ENCODE results near the gene TPSG1.

TPSG1 gene

DNA sequence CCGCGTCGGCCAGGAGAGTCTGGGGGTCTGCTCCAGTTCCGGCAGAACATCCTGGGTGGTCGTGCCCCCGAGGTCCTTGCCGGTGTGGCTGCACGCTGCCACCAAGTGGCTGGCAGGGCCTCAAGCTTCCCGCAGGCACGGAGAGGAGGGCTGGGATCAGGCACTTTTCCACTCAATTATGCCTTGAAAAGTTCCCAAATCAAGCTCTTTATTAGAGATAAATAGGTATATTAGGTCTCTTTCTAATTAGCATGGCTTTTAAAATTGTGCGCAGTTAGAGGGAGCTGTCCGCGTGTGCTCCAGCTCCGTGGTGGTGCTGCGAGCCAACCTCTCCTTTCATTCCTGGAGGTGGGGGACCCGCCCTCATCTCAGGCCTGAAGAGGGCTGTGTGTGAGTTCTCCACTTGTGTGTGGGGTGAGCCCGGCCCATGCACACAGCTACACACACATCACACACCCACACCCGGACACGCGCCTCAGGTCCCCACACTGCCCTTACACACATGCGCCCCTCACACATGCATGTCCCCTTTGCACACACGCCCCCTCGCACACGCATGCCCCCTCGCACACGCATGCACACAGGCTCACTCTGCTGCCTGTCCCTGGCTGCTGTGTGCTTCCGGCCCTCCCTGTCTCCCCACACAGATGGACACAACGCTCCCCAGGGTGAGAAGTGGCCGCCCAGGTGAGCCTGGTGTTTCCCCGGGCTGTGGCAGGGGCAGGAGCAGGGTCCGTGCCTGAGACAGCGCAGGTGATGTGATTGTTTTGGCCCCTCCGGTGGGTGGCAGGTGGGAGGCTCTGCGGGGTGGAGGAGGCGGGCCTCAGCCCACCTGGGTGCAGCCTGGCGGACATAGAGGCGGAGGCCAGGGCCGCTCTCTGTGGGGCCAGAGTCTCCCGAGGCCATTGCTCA is 43.4 kb downstream of the TPSG1 start:
- DNase-seq (ENCODE audit: extremely low read depth, low read depth): no peak
- no peak overlapping the region for H3K4me3 ChIP-seq (replicated peaks; ENCODE audit: low read depth, low read length)
- TF ChIP-seq, protein P1, sequence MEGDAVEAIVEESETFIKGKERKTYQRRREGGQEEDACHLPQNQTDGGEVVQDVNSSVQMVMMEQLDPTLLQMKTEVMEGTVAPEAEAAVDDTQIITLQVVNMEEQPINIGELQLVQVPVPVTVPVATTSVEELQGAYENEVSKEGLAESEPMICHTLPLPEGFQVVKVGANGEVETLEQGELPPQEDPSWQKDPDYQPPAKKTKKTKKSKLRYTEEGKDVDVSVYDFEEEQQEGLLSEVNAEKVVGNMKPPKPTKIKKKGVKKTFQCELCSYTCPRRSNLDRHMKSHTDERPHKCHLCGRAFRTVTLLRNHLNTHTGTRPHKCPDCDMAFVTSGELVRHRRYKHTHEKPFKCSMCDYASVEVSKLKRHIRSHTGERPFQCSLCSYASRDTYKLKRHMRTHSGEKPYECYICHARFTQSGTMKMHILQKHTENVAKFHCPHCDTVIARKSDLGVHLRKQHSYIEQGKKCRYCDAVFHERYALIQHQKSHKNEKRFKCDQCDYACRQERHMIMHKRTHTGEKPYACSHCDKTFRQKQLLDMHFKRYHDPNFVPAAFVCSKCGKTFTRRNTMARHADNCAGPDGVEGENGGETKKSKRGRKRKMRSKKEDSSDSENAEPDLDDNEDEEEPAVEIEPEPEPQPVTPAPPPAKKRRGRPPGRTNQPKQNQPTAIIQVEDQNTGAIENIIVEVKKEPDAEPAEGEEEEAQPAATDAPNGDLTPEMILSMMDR (IDR thresholded peaks at IDR 0.05; ENCODE audit: low read depth, low read length, missing control alignments): no peak

DNA sequence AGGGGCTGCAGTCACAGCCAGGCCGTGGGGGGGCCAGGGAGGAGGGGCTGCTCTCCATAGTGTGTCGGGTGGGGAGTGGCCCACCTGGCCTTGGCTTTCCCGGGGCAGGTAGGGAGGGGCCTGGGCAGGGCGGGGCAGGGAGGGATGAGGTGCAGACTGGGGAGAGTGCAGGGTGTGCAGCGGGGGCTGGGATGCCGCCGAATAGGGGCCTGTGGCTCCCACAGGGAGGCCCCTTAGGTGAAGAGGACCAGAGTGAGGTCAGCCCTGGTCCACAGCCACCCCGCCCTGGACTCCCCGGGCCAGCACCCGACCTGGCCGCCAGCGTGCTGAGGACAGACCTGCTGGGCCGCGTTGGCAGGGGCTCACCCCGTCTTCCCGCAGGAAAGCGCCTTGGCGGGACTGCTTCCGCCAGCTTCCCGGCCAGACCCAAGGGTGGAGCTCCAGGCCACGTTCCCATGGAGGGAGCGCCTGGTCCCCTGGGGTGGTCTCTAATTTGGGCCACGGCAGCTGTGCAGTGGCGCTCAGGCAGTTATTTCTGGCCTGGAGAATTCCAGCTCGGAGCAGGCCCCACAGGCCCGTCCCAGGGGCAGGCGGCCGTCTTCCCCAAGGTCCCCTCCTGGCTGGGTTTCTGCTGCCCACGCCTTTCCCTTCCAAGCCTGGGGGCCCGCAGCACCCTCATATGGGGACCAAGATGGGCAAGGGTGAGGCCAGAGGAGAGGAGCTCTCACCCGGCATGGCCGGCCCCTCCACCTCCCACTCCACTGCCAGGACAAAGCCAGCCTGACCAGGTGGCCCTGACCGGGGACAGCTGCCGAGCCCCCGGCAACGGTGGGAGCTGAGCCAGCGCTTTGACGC is 44.3 kb downstream of the TPSG1 start:
- TF ChIP-seq, protein P1 (IDR thresholded peaks at IDR 0.05; ENCODE audit: low read depth, low read length, missing control alignments): no peak
- no peak for DNase-seq (ENCODE audit: extremely low read depth, low read depth)
- no peak overlapping the region for H3K4me3 ChIP-seq (replicated peaks; ENCODE audit: low read depth, low read length)

DNA sequence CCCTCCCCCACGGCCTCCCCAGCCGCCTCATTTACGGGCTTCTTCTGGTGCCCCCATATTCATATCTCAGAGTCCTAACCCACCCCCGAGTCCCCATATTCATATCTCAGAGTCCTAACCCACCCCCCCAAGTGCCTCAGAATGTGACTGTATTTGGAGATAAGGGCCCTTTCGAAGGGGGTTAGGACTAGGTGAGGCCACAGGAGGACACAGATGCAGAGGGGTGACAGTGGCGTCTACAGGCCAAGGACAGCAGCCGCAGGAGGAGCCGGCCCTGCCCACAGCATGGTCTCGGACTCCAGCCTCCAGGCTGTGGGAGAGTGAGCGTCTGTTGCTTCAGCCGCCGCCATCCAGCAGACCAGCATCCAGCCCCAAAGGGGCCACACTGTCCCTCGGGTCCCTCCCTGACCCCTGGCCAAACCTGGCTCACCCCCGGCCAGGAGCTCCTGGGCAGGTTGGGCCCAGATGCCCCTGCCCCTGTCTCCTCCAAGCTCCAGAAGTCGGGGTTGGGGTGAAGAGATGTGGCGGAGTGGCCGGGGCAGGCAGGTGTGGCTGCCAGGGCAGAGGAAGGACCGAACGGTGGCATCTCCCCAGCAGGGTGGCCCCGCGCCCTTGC is 46.7 kb downstream of the TPSG1 start:
- DNase-seq (ENCODE audit: extremely low read depth, low read depth): no peak
- H3K4me3 ChIP-seq (replicated peaks; ENCODE audit: low read depth, low read length): no peak overlapping the region
- TF ChIP-seq, protein P1 (IDR thresholded peaks at IDR 0.05; ENCODE audit: low read depth, low read length, missing control alignments): no peak

DNA sequence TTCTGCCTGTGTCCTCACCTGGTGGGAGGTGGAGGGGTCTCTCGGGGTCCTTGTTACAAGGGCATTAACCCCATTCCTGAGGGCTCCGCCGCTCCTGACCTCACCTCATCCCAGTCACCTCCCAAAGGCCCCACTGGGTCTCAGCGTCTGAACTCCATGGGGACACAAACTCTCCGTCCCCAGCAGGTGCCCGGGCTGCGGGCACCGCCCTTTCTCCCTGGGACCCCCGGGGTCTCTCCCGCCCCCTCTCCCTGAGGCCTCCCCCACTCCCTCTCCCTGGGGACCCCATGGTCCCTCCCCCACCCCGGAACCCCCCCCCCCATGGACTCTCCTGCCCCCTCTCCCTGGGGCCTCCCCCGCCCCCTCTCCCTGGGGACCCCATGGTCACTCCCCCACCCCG is 47.3 kb downstream of the TPSG1 start:
- no peak for DNase-seq (ENCODE audit: extremely low read depth, low read depth)
- TF ChIP-seq, protein P1 (IDR thresholded peaks at IDR 0.05; ENCODE audit: low read depth, low read length, missing control alignments): no peak
- no peak overlapping the region for H3K4me3 ChIP-seq (replicated peaks; ENCODE audit: low read depth, low read length)

DNA sequence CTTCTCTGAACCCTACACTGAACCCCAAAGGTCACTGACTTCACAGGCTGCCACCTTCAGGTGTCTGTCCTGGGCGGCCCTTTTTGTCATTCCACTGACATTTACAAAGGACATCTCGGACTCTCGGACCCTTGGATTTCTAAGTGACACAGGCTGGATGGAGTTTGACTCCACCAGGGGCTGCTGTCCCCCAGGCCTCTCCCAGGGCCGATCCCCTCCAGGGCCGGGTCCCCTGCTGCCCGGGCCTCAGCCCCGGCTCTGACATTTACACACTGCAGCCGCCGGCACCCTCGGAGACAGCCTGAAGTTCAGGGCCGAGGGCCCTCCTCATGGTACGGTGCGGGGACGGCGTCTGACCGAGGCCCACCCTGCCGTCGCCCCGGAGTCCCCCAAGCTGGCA is 48.0 kb downstream of the TPSG1 start:
- TF ChIP-seq, protein P1 (IDR thresholded peaks at IDR 0.05; ENCODE audit: low read depth, low read length, missing control alignments): no peak
- H3K4me3 ChIP-seq (replicated peaks; ENCODE audit: low read depth, low read length): no peak overlapping the region

DNA sequence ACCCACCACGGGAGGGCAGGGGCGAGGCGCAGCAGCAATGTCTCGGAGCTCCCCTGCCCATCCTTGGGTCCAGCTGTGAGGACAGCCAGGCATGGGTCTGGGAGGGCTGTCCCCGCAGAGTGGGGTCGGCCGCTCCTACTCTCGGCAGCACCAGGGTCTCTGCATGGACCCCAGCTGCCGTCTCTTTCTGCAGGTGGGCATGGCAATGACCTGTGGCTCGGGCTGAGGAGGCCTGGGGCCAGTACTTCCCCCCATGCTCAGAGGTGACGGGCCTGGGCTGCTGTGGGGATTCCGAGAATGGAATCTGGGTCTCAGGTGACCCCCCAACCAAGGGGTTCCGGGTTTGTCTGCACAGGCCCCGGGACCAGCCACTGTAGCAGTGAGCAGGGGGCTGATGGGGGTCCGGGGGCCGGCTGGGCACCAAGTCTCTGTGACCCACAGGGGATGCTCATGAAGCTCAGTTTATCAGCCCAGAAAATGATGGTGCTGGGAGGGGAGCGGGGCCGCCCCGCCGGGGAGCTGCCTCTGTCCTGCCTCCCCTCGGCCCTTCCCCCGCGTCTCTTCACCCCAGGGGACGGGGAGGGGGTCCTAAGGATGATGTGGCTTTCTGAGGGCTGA is 48.7 kb downstream of the TPSG1 start:
- no peak for DNase-seq (ENCODE audit: extremely low read depth, low read depth)
- TF ChIP-seq, protein P1 (IDR thresholded peaks at IDR 0.05; ENCODE audit: low read depth, low read length, missing control alignments): no peak
- no peak overlapping the region for H3K4me3 ChIP-seq (replicated peaks; ENCODE audit: low read depth, low read length)

More for the DNA sequence above, 48.0 kb downstream of the TPSG1 start:
- no peak for DNase-seq (ENCODE audit: extremely low read depth, low read depth)
